Glomerular visceral epithelial cell (primary cell): ENCODE data around the gene ARRDC4.

ENCODE experiments used
- DNase-seq: peaks from one replicate; pipeline ENCODE4 v3.0.0-alpha.2; 2016; ENCODE audit errors: extremely low spot score

Gene ARRDC4

DNA sequence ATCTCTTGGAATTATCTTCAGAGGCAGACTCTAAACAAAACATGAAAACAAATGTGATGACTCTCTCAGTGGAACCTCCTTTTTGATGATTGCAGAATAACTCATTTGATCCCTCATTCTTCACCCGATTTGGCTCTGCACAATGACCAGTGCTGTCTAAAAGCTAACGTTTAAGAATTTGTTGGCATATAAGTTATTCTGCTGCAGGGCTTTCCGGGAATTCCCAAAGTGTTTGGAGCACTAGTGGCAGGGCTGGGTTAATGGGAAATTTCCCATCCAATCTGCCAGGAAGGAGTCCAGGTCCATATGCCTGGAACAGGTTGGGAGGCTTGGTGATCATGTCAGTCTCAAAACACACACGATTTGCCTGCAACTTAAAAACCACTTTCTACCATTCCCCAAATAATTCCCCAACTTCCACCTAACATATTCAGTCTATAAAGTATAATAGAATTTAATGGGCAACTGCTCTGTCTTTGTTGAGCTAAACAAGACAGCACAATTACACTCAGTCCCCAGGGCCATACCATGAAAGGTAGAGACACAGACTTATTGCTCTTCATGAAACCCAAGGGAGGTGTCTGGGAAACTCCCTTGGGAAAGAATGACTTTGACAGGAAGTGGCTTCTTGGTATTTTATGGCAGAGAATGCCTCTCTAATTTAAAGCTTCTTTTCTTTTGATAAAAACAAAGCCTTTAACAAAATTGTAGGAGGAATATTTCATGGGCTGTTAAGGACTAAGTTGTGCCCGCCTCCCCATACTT, 38.0 kb downstream of the ARRDC4 start:
- DNase-seq, result peak; percentile 42

DNA sequence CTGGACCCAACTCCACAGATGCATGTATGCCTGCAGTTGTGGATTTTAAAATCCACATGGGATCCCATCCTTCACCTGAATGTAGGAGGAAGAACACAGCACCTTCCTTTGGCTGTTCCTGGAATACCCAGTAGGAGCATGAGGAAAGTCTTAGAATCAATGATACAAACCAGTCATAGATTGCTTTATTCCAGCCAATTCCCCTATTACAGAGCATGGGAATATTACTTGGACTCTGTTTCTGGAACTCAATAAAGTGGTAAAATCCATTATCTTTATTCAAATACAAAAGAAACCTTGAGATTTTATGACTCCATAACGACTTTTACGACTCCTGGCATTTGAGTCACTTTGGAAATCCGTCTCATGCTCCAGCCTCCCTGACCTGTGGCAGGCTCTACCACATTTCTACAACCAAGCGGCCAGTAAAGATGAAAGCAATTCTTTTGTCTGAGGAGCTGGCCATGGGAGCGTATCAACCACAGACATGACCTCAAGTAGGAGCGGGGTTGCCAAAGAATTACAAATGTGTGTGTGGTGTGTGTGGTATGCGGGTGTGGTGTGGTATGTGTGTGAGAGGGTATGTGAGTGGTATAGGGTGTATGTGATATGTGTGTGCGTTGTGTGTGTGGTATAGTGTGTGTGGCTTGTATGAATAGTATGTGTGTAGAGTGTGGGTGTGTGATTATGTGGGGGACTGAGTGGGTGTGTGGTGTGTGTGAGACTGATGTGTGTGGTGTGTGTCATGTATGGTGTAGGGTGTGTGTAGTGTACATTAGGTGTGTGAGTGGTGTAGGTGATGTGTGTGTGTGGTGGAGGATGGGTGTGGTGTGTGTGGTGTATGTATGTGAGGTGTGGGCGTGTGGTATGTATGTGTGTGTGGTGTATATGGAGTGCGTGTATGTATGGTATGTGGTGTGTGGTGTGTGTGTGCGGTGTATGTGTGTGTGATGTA, 40.0 kb downstream of the ARRDC4 start:
- peak; percentile 90 for DNase-seq

DNA sequence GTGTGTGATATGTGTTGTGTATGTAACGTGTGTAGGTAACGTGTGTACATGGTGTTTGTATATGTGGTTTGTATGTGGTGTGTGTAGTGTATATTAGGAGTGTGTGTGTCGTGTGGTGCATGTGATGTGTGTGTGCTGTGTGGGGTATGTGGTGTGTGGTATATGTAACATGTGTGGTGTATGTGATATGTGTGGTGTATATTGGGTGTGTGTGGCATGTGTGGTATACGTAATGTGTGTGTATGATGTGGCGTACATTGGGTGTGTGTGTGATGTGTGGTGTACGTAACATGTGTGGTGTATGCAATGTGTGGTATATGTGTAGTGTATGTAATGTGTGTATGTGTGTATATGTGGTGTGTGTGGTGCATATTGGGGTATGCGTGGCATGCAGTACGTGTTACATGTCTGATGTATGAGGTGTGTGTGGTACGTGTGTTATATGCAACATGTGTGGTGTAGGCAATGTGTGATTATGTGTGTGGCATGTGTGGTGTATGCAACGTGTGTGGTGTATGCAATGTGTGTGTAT, 41.2 kb downstream of the ARRDC4 start:
- DNase-seq, result no peak

DNA sequence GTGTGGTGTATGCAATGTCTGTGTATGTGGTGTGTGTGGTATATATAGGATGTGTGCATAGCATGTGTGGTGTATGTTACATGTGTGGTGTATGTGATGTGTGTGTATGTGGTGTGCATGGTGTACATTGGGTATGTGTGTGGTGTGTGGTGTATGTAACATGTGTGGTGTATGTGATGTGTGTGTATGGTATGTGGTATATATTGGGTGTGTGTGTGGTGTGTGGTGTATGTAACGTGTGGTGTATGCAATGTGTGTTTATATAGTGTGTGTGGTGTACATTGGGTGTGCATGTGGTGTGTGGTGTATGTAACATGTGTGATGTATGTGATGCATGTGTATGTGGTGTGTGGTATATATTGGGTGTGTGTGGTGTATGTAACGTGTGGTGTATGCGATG, 41.9 kb downstream of the ARRDC4 start:
- no peak for DNase-seq

DNA sequence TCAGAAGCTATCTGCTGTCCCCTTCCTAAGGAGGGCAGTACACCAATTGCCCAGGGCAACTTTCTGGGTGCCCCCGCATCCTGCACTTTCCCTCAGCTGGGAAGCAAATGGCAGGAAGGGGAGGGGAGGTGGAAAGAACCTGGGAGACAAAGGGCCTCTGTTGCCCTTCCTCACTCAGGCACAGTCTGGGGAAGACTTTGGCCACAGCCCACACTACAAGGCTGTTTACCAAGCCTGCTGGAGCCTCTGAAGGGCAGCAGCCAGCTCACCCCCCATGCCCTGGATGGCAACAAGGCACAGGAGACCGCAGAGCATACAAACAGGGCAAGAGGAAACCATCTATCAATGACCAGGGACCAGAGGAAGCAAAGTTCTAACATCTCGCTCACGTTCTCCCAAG, 42.4 kb downstream of the ARRDC4 start:
- DNase-seq, result no peak

DNA sequence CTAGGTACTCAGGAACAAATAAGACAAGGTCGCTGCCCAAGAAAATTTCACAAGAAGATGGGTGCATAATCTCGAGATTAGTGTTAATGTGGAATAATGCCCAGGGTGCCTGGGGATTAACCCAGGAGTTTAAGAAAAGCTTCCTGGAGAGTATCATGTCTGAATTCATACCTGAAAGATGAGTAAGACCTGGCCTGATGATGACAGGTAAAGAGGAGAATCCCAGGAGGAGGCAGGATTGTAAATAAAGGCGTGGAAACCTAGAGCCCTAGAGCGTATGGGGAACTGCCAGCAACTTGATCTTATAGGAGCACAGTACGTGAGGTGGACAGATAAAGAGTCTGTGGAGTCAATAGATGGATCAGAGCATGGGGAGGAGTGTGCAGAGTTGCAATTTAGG, 43.0 kb downstream of the ARRDC4 start:
- DNase-seq, result no peak

DNA sequence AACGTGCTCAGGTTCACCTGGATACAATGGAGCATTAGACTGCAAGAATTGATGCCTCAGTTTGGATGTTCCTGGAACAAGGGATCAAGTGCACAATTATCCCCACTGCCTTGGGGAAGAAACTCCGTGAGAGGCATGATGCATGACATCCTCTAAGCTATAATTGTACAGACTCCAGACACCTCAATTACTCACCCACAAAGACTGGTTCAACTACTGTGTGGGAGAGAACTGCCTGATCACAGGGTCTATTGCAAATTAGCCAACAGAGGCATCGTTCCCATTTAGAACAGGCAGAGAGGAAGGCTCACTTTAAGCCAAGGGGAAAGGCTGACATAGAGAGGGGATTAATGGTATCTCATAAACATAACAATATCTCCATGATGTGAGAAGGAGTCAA, 43.5 kb downstream of the ARRDC4 start:
- no peak for DNase-seq

DNA sequence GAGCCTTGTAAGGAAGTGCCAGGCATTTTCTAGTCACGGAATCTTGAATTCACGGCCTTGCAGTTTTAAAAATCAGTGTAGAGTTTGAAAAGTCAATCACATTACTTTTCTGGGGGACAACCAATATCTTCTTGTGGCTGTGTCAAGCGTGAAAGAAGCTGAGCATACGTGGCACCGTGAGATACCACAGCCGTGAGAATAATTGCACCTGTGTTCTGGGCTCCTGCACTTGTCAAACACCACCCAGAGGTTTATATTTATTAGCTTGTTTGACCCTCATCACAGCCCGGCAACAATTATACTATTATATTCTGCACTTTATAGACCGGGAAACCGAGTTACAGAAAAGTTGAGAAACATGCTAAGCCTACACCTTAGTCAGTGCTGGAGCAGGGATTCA, 45.2 kb downstream of the ARRDC4 start:
- DNase-seq, result no peak

DNA sequence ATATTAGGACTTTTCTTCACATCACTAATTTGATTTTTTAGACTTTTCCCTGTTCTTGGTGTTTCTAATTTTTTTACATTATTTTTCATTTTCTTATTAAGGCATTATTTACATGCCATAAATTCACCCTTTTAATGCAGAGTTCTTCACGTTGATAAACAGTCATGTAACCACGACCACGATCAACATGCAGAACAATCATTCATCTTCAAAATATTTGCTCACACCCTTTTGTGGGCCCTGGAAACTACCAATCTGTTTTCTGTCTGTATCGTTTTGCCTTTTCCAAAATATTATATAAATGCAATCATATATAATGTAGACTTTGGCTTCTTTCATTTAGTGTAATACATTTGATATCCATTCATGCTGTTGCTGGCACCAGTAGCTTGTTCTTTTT, 48.7 kb downstream of the ARRDC4 start:
- no peak for DNase-seq

DNA sequence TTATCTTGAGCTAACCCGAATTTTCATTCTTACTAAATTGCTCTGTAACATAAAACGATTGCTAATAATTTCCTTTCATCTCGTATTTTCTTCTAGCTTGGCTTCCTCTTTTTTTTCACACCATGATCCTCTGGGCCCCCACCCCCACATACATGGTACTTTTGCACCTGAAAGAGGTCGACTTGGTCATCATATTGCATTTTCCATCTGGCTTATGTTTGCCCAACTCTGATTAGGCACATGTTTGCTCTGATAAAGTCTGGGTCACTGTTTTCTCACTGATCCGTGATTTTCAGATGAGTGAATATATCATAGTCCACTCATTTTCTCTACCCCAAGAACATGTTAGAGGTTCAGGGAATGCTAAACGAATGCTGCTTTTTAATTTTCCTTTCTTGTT, 49.5 kb downstream of the ARRDC4 start:
- DNase-seq, result no peak

DNA sequence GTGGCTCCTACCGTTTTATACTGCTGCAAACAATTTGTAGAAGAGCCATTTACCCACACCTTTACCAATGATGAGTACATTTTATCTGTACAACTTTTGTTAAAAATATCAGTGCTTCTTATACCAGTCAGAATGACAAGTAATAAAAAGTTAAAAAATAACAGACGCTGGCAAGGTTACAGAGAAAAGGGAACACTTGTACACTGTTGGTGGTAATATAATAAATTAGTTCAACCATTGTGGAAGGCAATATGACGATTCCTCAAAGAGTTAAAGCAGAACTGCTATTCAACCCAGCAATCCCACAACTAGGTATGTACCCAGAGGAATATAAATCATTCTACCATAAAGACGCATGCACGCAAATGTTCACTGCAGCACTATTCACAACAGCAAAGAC, 51.9 kb downstream of the ARRDC4 start:
- no peak for DNase-seq

DNA sequence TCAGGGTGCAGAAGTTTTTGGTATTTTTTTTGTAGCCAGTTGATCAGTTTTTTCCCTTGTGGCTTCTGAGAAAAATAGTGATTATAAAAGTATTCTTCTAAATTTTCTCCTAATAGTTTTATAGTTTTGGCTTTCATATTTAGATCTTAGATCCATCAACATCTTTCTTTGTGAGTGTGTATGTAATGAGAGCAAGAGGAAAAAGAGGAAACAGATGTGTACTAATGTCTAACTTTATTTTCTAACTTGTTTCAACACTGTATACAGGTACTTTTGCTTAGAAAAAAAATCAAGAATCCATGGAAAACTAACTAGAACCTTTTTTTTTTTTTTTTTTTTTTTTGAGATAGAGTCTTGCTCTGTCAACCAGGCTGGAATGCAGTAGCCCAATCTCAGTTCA, 53.1 kb downstream of the ARRDC4 start:
- DNase-seq, result no peak

DNA sequence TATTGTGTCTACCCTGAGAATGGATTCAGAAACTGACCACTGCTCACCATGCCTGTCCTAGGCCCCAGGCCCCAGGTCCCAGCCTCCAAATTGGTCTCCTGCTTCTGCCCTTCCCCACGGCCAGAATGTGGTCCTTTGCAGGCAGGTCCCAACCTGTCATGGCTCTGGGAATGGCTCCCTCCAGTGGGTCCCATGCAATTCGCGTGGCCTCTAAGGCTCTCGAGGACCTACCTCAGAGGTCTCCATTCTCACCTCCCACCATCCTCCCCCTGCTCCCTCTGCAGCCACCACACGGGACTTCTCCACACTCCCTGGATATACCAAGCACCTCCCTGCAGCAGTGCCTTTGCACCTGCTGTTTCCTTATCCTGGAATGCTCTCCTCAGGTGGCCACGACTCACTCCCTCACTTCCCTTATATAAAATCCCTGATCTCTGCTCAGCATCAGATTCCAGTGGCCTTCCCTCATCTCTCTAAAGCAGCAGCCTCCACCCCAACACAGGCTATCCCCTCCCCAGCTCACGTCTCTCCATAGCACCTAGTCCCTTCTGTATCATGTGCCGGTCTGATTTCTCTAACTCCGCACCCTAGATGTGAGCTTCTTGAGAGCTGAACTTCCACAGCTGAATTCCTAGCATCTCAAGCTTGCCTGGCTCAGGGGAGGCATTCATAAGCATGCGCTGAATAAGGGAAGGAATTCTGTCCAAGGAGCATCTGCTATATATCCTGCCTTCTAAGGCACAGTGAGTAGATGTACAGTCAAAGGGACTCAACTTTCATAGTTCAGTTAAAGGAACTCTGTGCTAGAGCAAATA, 56.9 kb downstream of the ARRDC4 start:
- no peak for DNase-seq

DNA sequence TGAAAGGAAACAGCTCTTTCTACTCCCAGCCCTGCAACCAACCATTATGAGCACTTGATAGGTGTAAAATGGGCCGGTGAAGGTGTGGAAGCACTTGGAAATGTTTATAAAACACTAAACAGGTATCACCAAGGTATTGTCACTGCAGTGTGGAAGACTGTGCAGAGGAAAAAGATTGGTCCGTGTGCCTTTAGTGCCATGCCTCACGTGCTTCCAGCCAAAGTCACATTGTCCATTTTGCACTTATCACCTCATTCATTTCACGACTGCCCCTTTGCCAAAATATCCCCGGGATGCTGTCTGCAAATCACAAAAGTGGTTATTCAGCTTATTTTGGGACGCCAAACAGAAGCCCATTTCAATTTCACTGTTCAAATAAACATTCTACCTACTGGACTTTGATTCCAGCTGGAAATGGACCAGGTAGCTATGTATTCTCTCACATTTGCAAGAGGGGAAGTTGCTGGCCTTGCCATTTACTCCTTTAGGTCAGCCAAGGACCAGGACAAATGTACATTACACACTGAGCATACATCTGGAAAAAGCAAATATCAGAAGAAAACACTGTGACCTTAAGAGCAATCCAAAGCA, 58.4 kb downstream of the ARRDC4 start:
- no peak for DNase-seq
